UCSD-AML1 (cell line): Measurements from ENCODE around the gene THSD7A.

ENCODE experiments used
- DNase-seq: peaks from one replicate; lab custom pipeline; 2025; ENCODE audit not compliant: unreplicated experiment; lab: John Stamatoyannopoulos, UW

THSD7A gene

GRCh38 chr7:11648101-11648500 is 183.9 kb downstream of the THSD7A start:
- no peak for DNase-seq

- DNase-seq: no peak
These were observed 189.2 kb downstream of the THSD7A start for GRCh38 chr7:11642841-11643240.

- DNase-seq: no peak
These were observed 189.7 kb downstream of the THSD7A start for GRCh38 chr7:11642276-11642675.

DNA sequence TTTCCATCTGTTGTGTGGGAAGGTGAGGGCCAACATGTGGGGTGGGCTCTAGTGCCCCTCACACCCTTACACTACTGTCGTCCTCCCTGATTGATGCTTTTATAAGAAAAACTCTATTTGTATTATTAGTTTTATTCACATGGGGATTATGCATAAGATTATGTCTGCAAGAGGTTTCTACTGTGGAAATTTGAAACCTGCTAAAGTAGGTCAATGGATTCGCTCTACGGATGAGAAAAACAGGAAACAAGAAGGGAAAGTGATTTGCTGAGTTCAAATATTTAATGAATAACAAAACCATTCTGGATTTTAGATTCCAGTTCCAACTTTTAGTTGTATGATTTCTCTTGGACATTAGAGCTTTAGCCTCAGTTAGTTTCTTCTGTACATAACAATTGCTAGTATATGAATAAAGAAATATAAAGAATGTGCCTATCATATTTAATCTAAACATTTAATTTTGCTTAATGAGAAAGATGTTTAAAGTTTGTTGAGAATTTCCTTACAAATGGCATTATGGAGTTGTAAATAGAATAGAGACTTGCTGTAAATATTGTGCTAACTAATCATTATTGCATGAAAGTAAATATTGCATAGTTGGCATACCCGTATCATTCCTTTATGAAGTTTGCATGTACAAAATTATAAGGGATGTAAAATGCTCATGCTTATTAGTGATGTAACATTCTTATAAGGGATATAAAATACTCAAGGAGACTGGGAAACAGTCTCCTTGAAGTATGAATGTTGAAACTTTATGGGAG is 193.8 kb downstream of the THSD7A start:
- DNase-seq: no peak

GRCh38 chr7:11636274-11636673 is 195.7 kb downstream of the THSD7A start:
- DNase-seq: no peak

- no peak for DNase-seq
These were observed 198.7 kb downstream of the THSD7A start for GRCh38 chr7:11633310-11633709.

- no peak for DNase-seq
These were observed 201.6 kb downstream of the THSD7A start for GRCh38 chr7:11630355-11630754.

- DNase-seq: no peak
These were observed 206.3 kb downstream of the THSD7A start for GRCh38 chr7:11625669-11626068.

DNA sequence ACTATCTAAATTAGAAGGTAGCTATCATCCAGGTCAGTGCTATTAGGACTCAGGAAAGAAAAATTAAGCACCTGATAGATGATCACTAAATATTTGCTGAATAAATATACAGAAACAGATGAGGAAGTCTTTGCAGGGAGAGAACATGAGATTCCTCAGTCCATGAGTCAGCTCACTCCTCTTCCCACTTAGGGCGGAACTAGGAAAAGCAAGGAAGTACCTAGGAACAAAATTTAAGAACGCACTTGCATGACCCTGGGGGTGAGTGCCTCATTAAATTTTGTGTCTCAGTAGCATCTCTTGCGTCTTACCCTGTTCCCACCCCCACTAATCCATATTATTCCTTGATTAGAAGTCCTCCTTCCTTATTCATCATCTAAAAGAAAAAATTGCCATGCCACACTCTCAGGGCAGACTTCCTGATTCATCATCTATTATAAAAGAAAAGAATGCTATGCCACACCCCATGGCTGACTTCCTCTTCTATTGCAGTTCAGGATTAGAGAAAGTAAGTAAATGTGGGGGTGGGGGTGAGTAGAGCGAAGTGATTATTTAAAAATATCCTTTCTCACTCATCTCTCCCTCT is 208.8 kb downstream of the THSD7A start:
- no peak for DNase-seq

DNA sequence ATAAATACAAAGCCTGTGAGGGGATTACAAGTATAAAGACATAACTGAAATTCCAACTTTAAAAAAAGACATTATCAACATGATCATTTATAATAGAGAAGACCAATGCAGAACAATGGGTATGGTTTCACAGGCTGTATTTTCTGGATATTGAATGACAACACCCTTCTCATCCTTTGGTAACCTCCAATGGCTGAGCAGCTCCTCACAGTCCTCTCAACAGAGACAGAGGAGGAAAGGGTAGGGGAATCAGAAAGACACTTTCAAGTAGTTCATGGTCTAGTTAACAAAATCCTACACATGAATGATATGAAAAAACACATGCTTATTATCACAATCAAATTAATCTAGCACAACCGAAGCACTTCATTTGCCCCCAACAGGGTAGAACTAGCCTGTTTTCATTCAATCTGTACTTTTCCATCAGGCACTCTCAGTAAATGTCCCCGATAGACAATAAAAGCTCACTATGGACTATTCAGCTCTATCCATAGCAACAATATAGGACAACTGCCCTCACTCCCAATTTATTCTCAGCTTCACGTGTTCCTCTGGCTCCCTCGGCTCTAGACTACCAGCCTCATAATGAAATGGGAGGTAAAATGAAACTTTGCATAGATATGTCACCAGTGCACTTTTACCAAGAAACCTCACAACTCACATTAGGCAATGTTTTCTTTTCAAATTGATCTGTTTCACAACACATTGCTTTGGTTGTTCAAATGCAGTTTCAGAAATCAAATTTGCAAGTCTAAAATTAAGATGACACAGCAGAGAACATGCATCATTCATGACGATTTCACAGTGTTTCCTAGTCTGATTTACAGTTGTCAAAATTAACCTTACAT is 211.4 kb downstream of the THSD7A start:
- DNase-seq: no peak

- DNase-seq: no peak
These were observed 215.5 kb downstream of the THSD7A start for GRCh38 chr7:11616466-11616865.

- DNase-seq: no peak
These were observed 216.8 kb downstream of the THSD7A start for GRCh38 chr7:11615174-11615573.

GRCh38 chr7:11613292-11613930 is 218.6 kb downstream of the THSD7A start:
- DNase-seq: no peak

- no peak for DNase-seq
These were observed 219.3 kb downstream of the THSD7A start for GRCh38 chr7:11612737-11613136.

DNA sequence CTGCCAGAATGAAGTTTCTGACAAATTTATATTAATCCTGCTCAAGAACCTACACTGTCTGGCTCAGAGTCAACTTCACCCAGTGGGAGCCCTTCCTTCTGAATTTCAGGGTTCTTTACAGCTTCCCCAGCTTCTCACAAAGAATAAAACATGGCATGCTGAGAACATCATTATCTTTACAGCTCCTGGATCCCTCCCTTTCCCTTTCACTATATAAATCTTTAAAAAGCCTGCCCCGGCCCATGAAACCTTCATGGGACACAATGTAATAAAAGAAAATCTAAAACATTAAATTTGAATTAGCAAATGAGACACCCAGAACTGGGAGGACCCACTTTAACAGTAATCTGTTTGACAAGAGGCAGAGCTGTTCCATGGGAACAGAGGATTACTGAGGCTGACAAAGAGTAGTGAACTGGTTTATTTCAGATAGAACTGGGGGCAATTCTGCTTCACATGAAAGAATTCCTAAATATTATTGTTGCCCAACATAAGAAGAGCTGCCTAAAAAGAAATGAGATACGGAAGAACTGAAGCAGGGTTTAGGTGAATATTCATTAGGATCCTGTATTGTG is 222.8 kb downstream of the THSD7A start:
- DNase-seq: no peak

GRCh38 chr7:11607686-11608085 is 224.3 kb downstream of the THSD7A start:
- DNase-seq: no peak

GRCh38 chr7:11605749-11606148 is 226.2 kb downstream of the THSD7A start:
- no peak for DNase-seq

DNA sequence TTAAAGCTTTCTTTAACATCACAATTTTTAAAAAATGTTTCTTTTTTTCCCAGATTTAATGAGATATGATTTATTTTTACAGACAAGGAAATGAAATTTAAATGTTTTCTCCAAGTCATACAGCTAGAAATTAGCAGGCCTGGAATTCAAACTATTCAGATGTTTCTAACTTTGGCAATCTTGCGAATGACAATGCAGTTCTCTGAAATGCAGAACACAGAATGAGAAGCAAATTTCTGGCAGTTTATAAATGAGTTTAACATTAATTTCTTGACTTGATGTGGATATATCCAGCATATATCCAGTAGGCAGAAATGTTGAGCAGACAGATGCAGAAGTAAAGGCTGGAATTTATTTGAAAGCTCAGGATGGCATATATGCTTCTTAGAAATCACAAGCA is 227.5 kb downstream of the THSD7A start:
- DNase-seq: no peak

DNA sequence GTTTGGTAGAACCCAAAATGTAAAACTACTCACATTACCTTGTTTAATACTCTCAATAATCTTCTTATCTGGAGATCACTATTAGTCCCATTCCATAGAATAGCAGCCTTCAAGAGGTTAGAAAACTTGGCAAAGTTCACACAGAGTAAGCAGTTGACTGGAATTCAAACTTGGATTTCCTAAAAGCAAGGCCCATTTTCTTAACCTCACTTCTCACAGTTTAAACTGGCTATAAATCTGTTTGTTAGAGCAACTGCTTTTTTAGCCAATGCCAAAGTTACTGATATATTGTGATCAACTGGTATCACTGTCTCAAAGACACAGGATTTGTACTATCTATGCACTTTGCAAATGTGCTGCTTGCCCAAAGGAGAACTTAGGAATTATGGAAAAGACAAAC is 230.2 kb downstream of the THSD7A start:
- no peak for DNase-seq

DNA sequence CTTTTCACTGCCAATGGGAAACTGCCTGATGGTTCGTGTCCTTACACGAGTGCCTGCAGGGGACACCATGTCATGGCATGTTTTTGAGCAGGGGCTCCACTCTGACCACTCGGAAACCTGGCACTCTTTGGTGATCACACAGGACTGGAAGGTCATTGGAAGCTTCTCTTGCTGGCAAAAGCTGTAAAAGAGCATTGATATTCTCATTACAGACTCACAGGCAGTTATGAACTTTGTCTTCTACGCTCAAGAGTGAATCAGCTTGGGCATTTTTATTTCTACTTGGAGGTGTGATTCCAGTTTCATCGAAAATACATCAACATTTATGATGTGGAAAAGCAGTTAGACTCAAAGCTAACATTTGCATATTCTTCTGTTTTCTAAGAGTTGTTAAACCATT is 238.7 kb downstream of the THSD7A start:
- no peak for DNase-seq

DNA sequence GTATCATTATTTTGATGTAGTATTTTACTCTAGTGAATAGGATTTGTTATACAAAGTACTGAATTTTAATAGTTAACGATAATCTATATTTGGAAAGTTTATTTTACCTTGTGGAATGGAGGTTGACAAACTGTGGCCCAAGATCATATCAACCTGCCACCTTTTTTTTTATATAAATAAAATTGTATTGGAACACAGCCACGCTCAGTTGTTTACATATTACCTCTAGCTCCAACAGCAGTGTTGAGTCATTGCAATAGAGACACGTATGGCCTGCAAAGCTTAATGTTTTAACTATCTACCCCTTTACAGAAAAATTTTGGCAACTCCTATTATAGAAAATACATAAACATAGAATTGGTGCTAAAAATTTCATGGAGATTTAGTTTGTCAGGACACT is 239.3 kb downstream of the THSD7A start:
- DNase-seq: no peak
